Effector memory CD4-positive, alpha-beta T cell (primary cell): Measurements from ENCODE around the gene MTA1.

Source experiments
- DNase-seq, 3 donors: peaks; one replicate each; pipeline ENCODE4 v3.0.0-alpha.2; 2020
- H3K27ac ChIP-seq: 2 replicates; pipeline ENCODE4 v1.7.0; 2013; ENCODE audit warnings: mild to moderate bottlenecking, low read length, moderate library complexity; ENCODE audit not compliant: insufficient read depth, poor library complexity, severe bottlenecking
- H3K27me3 ChIP-seq: replicated peaks from 2 replicates; pipeline ENCODE4 v1.7.0; 2013; ENCODE audit warnings: mild to moderate bottlenecking, low read length; ENCODE audit not compliant: insufficient read depth, control insufficient read depth, poor library complexity, severe bottlenecking
- H3K36me3 ChIP-seq: 2 replicates; pipeline ENCODE4 v1.7.0; 2013; ENCODE audit warnings: mild to moderate bottlenecking, low read length, moderate library complexity; ENCODE audit not compliant: control insufficient read depth, insufficient read depth
- H3K4me1 ChIP-seq: 2 replicates; pipeline ENCODE4 v1.7.0; 2013; ENCODE audit warnings: low read length, mild to moderate bottlenecking; ENCODE audit not compliant: control insufficient read depth, insufficient read depth, poor library complexity, severe bottlenecking
- H3K4me3 ChIP-seq: 2 replicates; pipeline ENCODE4 v1.7.0; 2013; ENCODE audit warnings: low read length, low read depth, mild to moderate bottlenecking; ENCODE audit not compliant: insufficient read depth, poor library complexity, severe bottlenecking
- H3K9me3 ChIP-seq: 2 replicates; pipeline ENCODE4 v1.7.0; 2013; ENCODE audit warnings: mild to moderate bottlenecking, low read length, moderate library complexity; ENCODE audit not compliant: control insufficient read depth

MTA1 gene

DNA sequence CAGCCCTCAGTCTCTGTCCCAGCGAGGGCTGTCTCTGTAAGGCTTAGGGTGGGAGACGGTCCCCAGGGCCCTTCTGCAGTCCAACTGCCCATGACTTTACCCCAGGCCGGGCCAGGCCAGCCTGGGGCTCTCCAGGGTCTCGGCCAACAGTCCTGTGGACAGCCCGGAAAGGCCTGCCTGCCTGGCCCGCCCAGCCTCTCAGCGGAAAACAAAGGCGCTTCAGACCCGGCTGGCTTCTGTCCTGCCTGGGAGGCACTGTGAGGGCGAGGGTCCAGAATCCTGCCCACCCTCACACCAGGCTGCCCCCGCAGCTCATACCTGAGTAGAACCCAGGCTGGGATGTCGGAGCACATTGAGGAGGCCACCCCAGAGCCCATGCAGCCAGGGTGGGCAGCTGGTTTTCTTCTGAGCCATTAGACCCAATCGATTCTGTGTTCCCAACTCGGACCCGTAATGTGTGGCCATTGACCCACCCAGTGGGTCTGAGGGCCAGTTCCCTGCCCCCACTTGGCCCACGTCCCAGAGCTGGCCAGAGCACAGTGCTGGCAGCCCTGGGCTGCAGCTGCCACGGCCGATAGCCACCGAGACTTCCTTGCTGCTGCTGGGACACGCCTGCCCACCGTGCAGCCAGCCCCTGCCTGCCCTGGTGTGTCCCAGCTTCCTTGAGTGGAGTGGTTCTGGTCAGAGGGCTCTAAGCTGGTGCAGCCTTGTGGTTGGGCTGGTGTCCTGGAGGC, 56.6 kb downstream of the MTA1 start:
- Histone ChIP-seq H3K4me1 (peaks cover 57% of the 10 kb centered on the region), H3K4me3 (no peak overlapping the region), H3K36me3 (no peaks in the 10 kb centered on the region), H3K9me3 (no peaks in the 10 kb centered on the region), H3K27ac (no peak overlapping the region), H3K27me3 (no peaks in the 10 kb centered on the region)
- no peak for DNase-seq

- Histone ChIP-seq H3K4me3 (no peak overlapping the region), H3K27me3 (no peaks in the 10 kb centered on the region), H3K9me3 (no peaks in the 10 kb centered on the region), H3K4me1 (peaks cover 60% of the 10 kb centered on the region), H3K36me3 (no peaks in the 10 kb centered on the region), H3K27ac (no peak overlapping the region)
- DNase-seq = no peak
These were observed 57.4 kb downstream of the MTA1 start for GRCh38 chr14:105476831-105477659.

DNA sequence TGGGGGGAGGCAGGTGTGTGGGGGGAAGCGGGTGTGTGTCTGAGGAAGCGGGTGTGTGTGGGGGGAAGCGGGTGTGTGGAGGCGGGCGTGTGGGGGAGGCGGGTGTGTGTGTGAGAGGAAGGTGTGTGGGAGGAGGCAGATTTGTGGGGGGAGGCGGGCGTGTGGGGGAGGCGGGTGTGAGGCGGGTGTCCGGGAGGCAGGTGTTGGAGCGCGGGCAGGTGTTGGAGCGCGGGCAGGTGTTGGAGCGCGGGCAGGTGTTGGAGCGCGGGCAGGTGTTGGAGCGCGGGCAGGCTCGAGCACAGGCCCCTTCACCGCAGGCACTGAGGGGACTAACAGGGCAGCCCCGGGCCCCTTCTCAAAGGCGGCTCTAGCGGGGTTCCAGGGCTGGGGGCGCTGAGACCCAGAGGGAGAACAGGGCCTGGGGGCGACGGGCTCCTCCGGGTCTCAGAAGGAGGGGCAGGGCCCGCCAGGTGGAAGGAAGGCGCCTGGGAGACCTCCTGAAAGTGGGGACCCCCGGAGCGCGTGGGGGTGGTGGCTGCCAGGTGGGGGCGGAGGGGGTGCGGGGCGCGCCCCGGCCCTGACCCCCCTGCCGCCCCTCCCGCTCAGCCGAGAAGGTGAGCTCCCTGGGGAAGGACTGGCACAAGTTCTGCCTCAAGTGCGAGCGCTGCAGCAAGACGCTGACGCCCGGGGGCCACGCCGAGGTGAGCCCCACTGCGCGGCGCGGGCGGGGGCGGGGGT, 58.2 kb downstream of the MTA1 start:
- H3K36me3 ChIP-seq = no peaks in the 10 kb centered on the region
- DNase-seq = peak; percentile 65 to 74 (median 71)
- H3K4me3 ChIP-seq = peak overlapping the region; percentile 24
- no peaks in the 10 kb centered on the region for H3K9me3 ChIP-seq
- peaks cover 68% of the 10 kb centered on the region for H3K4me1 ChIP-seq
- H3K27ac ChIP-seq = peak overlapping the region; percentile 69
- no peaks in the 10 kb centered on the region for H3K27me3 ChIP-seq

DNA sequence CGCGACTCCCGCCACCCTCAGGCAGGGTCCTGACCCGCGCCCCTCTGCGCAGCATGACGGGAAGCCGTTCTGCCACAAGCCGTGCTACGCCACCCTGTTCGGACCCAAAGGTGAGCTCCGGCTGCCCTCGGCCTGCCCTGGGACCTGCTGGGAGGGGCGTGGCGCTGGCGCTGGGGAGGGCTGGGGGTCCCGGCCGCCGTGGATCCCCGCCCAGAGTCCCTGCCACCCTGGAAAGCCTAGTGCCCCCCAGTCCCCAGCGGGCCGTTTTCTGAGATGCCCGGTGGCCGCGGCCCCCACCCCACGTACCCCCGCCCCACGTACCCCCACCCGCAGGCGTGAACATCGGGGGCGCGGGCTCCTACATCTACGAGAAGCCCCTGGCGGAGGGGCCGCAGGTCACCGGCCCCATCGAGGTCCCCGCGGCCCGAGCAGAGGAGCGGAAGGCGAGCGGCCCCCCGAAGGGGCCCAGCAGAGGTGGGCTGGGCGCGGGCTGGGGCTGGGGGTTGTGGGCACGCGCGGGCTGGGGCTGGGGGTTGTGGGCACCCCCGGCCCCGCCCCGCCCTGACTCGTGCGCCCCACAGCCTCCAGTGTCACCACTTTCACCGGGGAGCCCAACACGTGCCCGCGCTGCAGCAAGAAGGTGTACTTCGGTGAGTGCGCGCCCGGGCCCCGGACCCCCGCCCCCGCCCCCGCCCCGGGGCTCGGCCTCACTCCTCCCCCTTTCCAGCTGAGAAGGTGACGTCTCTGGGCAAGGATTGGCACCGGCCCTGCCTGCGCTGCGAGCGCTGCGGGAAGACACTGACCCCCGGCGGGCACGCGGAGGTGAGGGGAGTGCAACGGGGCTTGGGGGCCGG, 59.0 kb downstream of the MTA1 start:
- peaks cover 71% of the 10 kb centered on the region for H3K4me1 ChIP-seq
- no peaks in the 10 kb centered on the region for H3K36me3 ChIP-seq
- peak overlapping the region; percentile 24 for H3K4me3 ChIP-seq
- H3K9me3 ChIP-seq = no peaks in the 10 kb centered on the region
- DNase-seq = peak in 2 of 3 donors; percentile 38 to 44
- no peaks in the 10 kb centered on the region for H3K27me3 ChIP-seq
- peak overlapping the region; percentile 69 for H3K27ac ChIP-seq

- H3K27me3 ChIP-seq = no peaks in the 10 kb centered on the region
- H3K27ac ChIP-seq = peak overlapping the region; percentile 100
- DNase-seq = no peak
- no peaks in the 10 kb centered on the region for H3K36me3 ChIP-seq
- no peaks in the 10 kb centered on the region for H3K9me3 ChIP-seq
- H3K4me3 ChIP-seq = no peak overlapping the region
- peaks cover 78% of the 10 kb centered on the region for H3K4me1 ChIP-seq
These were observed 60.0 kb downstream of the MTA1 start for GRCh38 chr14:105479431-105480158.

- peak overlapping the region; percentile 100 for H3K27ac ChIP-seq
- H3K4me3 ChIP-seq = no peak overlapping the region
- no peaks in the 10 kb centered on the region for H3K36me3 ChIP-seq
- H3K27me3 ChIP-seq = no peaks in the 10 kb centered on the region
- peaks cover 80% of the 10 kb centered on the region for H3K4me1 ChIP-seq
- DNase-seq = no peak
- H3K9me3 ChIP-seq = no peaks in the 10 kb centered on the region
These were observed 60.6 kb downstream of the MTA1 start for GRCh38 chr14:105480199-105480746.

GRCh38 chr14:105480807-105481801, 61.5 kb downstream of the MTA1 start:
- H3K4me1 ChIP-seq = peaks cover 80% of the 10 kb centered on the region
- H3K9me3 ChIP-seq = no peaks in the 10 kb centered on the region
- H3K27me3 ChIP-seq = no peaks in the 10 kb centered on the region
- no peaks in the 10 kb centered on the region for H3K36me3 ChIP-seq
- peak; percentile 83 to 86 (median 86) for DNase-seq
- H3K27ac ChIP-seq = peak overlapping the region; percentile 100
- H3K4me3 ChIP-seq = peak overlapping the region; percentile 58

DNA sequence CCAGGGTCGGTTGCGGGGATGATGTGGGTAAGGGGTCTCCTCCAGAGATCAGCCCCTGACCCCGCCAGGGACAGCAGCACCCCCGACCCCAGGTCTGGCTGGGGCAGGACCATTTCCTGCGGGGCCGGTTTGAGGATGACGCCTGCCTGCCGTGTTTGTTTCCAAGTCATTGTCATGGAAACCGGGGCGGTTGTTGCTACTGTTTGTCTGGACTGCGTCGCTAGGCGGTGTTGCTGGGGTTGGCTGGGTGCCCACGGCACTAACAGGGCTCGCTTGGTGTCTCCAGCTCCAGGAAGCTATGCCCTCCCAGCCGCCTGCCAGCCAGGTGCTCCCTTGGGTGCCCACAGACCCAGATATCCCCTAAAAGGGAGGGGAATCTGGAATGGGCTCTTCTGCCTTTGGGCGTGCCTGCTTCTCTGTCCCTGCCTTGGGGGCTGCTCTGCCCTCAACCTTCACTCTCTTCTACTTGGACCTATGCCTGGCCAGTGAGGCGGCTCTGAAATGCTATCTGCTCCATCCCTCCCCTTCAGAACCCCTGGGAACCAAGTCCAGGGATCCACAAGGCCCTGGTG, 62.3 kb downstream of the MTA1 start:
- Histone ChIP-seq H3K4me1 (peaks cover 79% of the 10 kb centered on the region), H3K36me3 (no peaks in the 10 kb centered on the region), H3K27me3 (no peaks in the 10 kb centered on the region), H3K4me3 (peak overlapping the region; percentile 28), H3K9me3 (no peaks in the 10 kb centered on the region), H3K27ac (peak overlapping the region; percentile 100)
- peak; percentile 95 to 97 (median 96) for DNase-seq
